H9 (cell line): ENCODE results near the gene ABHD1. TPM values are rescaled to one million over a fixed set of nuclear protein-coding genes. Genes with fewer than 3 reads are reported as not detected.

Experiments used
- DNase-seq: peaks from one replicate; pipeline ENCODE4 v3.0.0-alpha.2; 2017
- H2AFZ ChIP-seq: one replicate; pipeline ENCODE4 v1.6.1; 2013; ENCODE audit warnings: mild to moderate bottlenecking, low read length, control low read depth, moderate library complexity
- H2AK5ac ChIP-seq: 2 replicates; pipeline ENCODE4 v1.6.1; 2013; ENCODE audit warnings: low read length, control low read depth, mixed read lengths; ENCODE audit not compliant: insufficient read length
- H2BK120ac ChIP-seq: one replicate; pipeline ENCODE4 v1.6.1; 2013; ENCODE audit warnings: low read depth, mild to moderate bottlenecking, low read length, control low read depth, inconsistent platforms; ENCODE audit not compliant: poor library complexity, severe bottlenecking
- H2BK12ac ChIP-seq: 2 replicates; pipeline ENCODE4 v1.6.1; 2013; ENCODE audit warnings: low read length, control low read depth, mixed read lengths, low read depth; ENCODE audit not compliant: insufficient read length
- H2BK15ac ChIP-seq: 2 replicates; pipeline ENCODE4 v1.6.1; 2013; ENCODE audit warnings: low read depth, low read length, control low read depth
- H2BK20ac ChIP-seq: one replicate; pipeline ENCODE4 v1.6.1; 2013; ENCODE audit warnings: low read depth, mild to moderate bottlenecking, low read length, control low read depth, inconsistent platforms; ENCODE audit not compliant: poor library complexity, severe bottlenecking
- H2BK5ac ChIP-seq: 2 replicates; pipeline ENCODE4 v1.6.1; 2013; ENCODE audit warnings: low read length, control low read depth, mixed read lengths; ENCODE audit not compliant: insufficient read length
- H3K14ac ChIP-seq: 2 replicates; pipeline ENCODE4 v1.6.1; 2013; ENCODE audit warnings: low read length, control low read depth; ENCODE audit not compliant: insufficient read depth
- H3K18ac ChIP-seq: 2 replicates; pipeline ENCODE4 v1.6.1; 2013; ENCODE audit warnings: low read depth, mild to moderate bottlenecking, mixed read lengths, low read length, control low read depth; ENCODE audit not compliant: insufficient read length
- H3K23ac ChIP-seq: 2 replicates; pipeline ENCODE4 v1.6.1; 2013; ENCODE audit warnings: low read length, control low read depth, mixed read lengths, low read depth; ENCODE audit not compliant: insufficient read length
- H3K23me2 ChIP-seq: 2 replicates; pipeline ENCODE4 v1.6.1; 2013; ENCODE audit warnings: low read depth, mild to moderate bottlenecking, mixed read lengths, low read length, control low read depth; ENCODE audit not compliant: insufficient read length, poor library complexity, severe bottlenecking
- H3K27ac ChIP-seq: 2 replicates; pipeline ENCODE4 v1.5.1; 2013; ENCODE audit warnings: low read length, control low read depth, mixed read lengths, low read depth; ENCODE audit not compliant: insufficient read length
- H3K27me3 ChIP-seq: 2 replicates; pipeline ENCODE4 v1.6.1; 2013; ENCODE audit warnings: low read length, control low read depth, inconsistent platforms; ENCODE audit not compliant: insufficient read depth
- H3K4ac ChIP-seq: 2 replicates; pipeline ENCODE4 v1.6.1; 2013; ENCODE audit warnings: low read depth, mild to moderate bottlenecking, control low read depth, inconsistent platforms, low read length, moderate library complexity
- H3K4me1 ChIP-seq: 2 replicates; pipeline ENCODE4 v1.6.1; 2013; ENCODE audit warnings: low read length, control low read depth, inconsistent platforms; ENCODE audit not compliant: insufficient read depth
- H3K4me2 ChIP-seq: 2 replicates; pipeline ENCODE4 v1.6.1; 2013; ENCODE audit warnings: low read length, control low read depth, mixed read lengths; ENCODE audit not compliant: insufficient read length, insufficient read depth
- H3K56ac ChIP-seq: 2 replicates; pipeline ENCODE4 v1.6.1; 2013; ENCODE audit warnings: low read depth, mild to moderate bottlenecking, mixed read lengths, low read length, control low read depth; ENCODE audit not compliant: insufficient read length
- H3K79me1 ChIP-seq: 2 replicates; pipeline ENCODE4 v1.6.1; 2013; ENCODE audit warnings: low read depth, mild to moderate bottlenecking, moderate library complexity, low read length, control low read depth, inconsistent platforms; ENCODE audit not compliant: insufficient read depth, poor library complexity, severe bottlenecking
- H3K79me2 ChIP-seq: 2 replicates; pipeline ENCODE4 v1.6.1; 2013; ENCODE audit warnings: low read length, control low read depth, inconsistent platforms; ENCODE audit not compliant: insufficient read depth
- H3K9ac ChIP-seq: 2 replicates; pipeline ENCODE4 v1.6.1; 2013; ENCODE audit warnings: low read length, control low read depth, mixed read lengths; ENCODE audit not compliant: insufficient read length; ENCODE audit errors: extremely low read depth
- H3K9me3 ChIP-seq: one replicate; pipeline ENCODE4 v1.6.1; 2013; ENCODE audit warnings: low read depth, low read length, inconsistent platforms; ENCODE audit not compliant: control insufficient read depth
- H3T11ph ChIP-seq: one replicate; pipeline ENCODE4 v1.6.1; 2013; ENCODE audit warnings: mild to moderate bottlenecking, low read length, control low read depth, inconsistent platforms
- H4K20me1 ChIP-seq: one replicate; pipeline ENCODE4 v1.6.1; 2013; ENCODE audit not compliant: control insufficient read depth, insufficient read length, insufficient read depth
- H4K5ac ChIP-seq: 2 replicates; pipeline ENCODE4 v1.6.1; 2013; ENCODE audit warnings: low read depth, mild to moderate bottlenecking, mixed read lengths, low read length, control low read depth; ENCODE audit not compliant: insufficient read length
- H4K8ac ChIP-seq: replicated peaks from 2 replicates; pipeline ENCODE4 v1.6.1; 2013; ENCODE audit warnings: low read length, control low read depth, mixed read lengths, low read depth; ENCODE audit not compliant: insufficient read length
- H4K91ac ChIP-seq: 2 replicates; pipeline ENCODE4 v1.6.1; 2013; ENCODE audit warnings: low read depth, mild to moderate bottlenecking, moderate library complexity, mixed read lengths, low read length, control low read depth; ENCODE audit not compliant: insufficient read length
- H3K27ac Mint-ChIP-seq, 3 experiments: 2 replicates in 2 of 3; 3 replicates in 1 of 3; pipeline ENCODE4 v1.8.0; 2020 to 2021; ENCODE audit warnings: mixed read lengths in 3 of 3, mild to moderate bottlenecking in 1 of 3, moderate library complexity in 1 of 3
- H3K27me3 Mint-ChIP-seq: 2 replicates; pipeline ENCODE4 v1.8.0; 2021; ENCODE audit warnings: low read depth, mild to moderate bottlenecking, moderate library complexity, mixed read lengths
- H3K36me3 Mint-ChIP-seq, 3 experiments: 2 replicates in 2 of 3; 3 replicates in 1 of 3; pipeline ENCODE4 v1.8.0; 2020 to 2021; ENCODE audit warnings: low read depth in 3 of 3, mixed read lengths in 3 of 3; ENCODE audit not compliant: insufficient read depth in 1 of 3
- H3K4me1 Mint-ChIP-seq, 2 experiments: 2 replicates each; pipeline ENCODE4 v1.8.0; 2020; ENCODE audit warnings: mixed read lengths in 2 of 2
- H3K4me3 Mint-ChIP-seq, 2 experiments: 2 replicates in 1 of 2; 3 replicates in 1 of 2; pipeline ENCODE4 v1.8.0; 2020 to 2021; ENCODE audit warnings: mild to moderate bottlenecking in 2 of 2, mixed read lengths in 2 of 2, moderate library complexity in 1 of 2
- H3K9me3 Mint-ChIP-seq, 2 experiments: 2 replicates in 1 of 2; 3 replicates in 1 of 2; pipeline ENCODE4 v1.8.0; 2020; ENCODE audit warnings: mild to moderate bottlenecking in 2 of 2, mixed read lengths in 2 of 2, moderate library complexity in 1 of 2
- CTCF ChIP-seq: fragments of 200-600 bp; sonication (generic); conservative IDR thresholded peaks from 3 replicates; pipeline ENCODE4 v1.8.0; 2021; ENCODE audit warnings: antibody characterized with exemption, mild to moderate bottlenecking
- WGBS: extraction: QIAGEN DNeasy Blood & Tissue Kit; methylation state at CpG from one replicate; pipeline ENCODE4 v1.1.7; 2013; ENCODE audit warnings: missing lambda C conversion rate, low lambda C conversion rate, mixed read lengths; ENCODE audit not compliant: insufficient read length; ENCODE audit errors: extremely low coverage; 5-methylcytosine and 5-hydroxymethylcytosine counted together
- total RNA-seq: library from RNA; stranded (reverse); gene quantifications from 2 replicates; pipeline ENCODE4 v1.2.1, GENCODE V29; 2021

ABHD1 gene
- total RNA-seq, 1 experiment from 2014 or later, result 0.31 TPM

GRCh38 chr2:27179344-27180000 is 55.9 kb downstream of the ABHD1 start:
- Histone ChIP-seq H3K9ac (no peak overlapping the region), H3K18ac (no peak overlapping the region), H3K79me1 (no peaks in the 10 kb centered on the region), H3K9me3 (no peaks in the 10 kb centered on the region), H3K4ac (no peak overlapping the region), H3K56ac (no peak overlapping the region), H2BK20ac (no peak overlapping the region), H2BK5ac (no peak overlapping the region), H4K5ac (no peak overlapping the region), H4K20me1 (no peaks in the 10 kb centered on the region), H2BK15ac (no peak overlapping the region), H3K27ac (no peak overlapping the region), H2AFZ (no peak overlapping the region), H3T11ph (no peak overlapping the region), H3K79me2 (no peaks in the 10 kb centered on the region), H3K23ac (no peak overlapping the region), H3K4me1 (no peaks in the 10 kb centered on the region), H4K91ac (no peak overlapping the region), H3K4me2 (no peak overlapping the region), H3K23me2 (no peaks in the 10 kb centered on the region), H2BK12ac (no peak overlapping the region), H3K14ac (no peak overlapping the region), H3K27me3 (no peaks in the 10 kb centered on the region), H2BK120ac (no peak overlapping the region), H2AK5ac (no peak overlapping the region), H4K8ac (no peak overlapping the region)
- Mint-ChIP-seq H3K36me3 (no peaks in the 10 kb centered on the region), H3K4me3 (no peak overlapping the region), H3K9me3 (no peaks in the 10 kb centered on the region), H3K4me1 (peaks cover 0 to 3% of the 10 kb centered on the region in 2 experiments; a peak in 1 of 4 replicates), H3K27me3 (peaks cover 13% of the 10 kb centered on the region), H3K27ac (no peak overlapping the region)
- no peak for DNase-seq
- TF ChIP-seq CTCF, result no peak
- no CpG with 5 or more reads among the region's 3 CpGs for WGBS

Other genes starting within 250 kb of the ABHD1 start
- gene MAPRE3, start 153.2 kb upstream of the ABHD1 start, total RNA-seq, result 1.9 and 2.0 TPM in 2 replicates
- 53.9 and 55.3 TPM in 2 replicates for gene TMEM214, start 90.8 kb upstream of the ABHD1 start, total RNA-seq
- gene AGBL5, start 72.1 kb upstream of the ABHD1 start, total RNA-seq, result 55.4 and 58.3 TPM in 2 replicates
- gene OST4, start 52.2 kb upstream of the ABHD1 start, total RNA-seq, result 214 and 215 TPM in 2 replicates
- 1.2 and 1.8 TPM in 2 replicates for gene EMILIN1, start 45.2 kb upstream of the ABHD1 start, total RNA-seq
- 12.1 and 12.2 TPM in 2 replicates for gene KHK, start 37.0 kb upstream of the ABHD1 start, total RNA-seq
- 1.4 and 2.1 TPM in 2 replicates for gene CGREF1, start 4.7 kb upstream of the ABHD1 start, total RNA-seq
- gene PREB, start 10.8 kb downstream of the ABHD1 start, total RNA-seq, result 43.6 and 45.6 TPM in 2 replicates
- gene PRR30, start 15.6 kb downstream of the ABHD1 start, total RNA-seq, result not detected in 2 replicates
- not detected in 2 replicates for gene TCF23, start 25.2 kb downstream of the ABHD1 start, total RNA-seq
- gene ATRAID, start 88.2 kb downstream of the ABHD1 start, total RNA-seq, result 106 and 108 TPM in 2 replicates
- 112 and 122 TPM in 2 replicates for gene SLC5A6, start 88.5 kb downstream of the ABHD1 start, total RNA-seq
- gene CAD, start 93.6 kb downstream of the ABHD1 start, total RNA-seq, result 117 and 130 TPM in 2 replicates
- gene SLC30A3, start 139.2 kb downstream of the ABHD1 start, total RNA-seq, result 2.5 and 3.4 TPM in 2 replicates
- 0.37 and 0.44 TPM in 2 replicates for gene DNAJC5G, start 151.6 kb downstream of the ABHD1 start, total RNA-seq
- 4.6 and 5.0 TPM in 2 replicates for gene TRIM54, start 158.6 kb downstream of the ABHD1 start, total RNA-seq
- 0.77 and 1.5 TPM in 2 replicates for gene UCN, start 184.6 kb downstream of the ABHD1 start, total RNA-seq
- gene MPV17, start 199.3 kb downstream of the ABHD1 start, total RNA-seq, result 55.4 and 59.4 TPM in 2 replicates
- 109 TPM in 2 replicates for gene GTF3C2, start 232.9 kb downstream of the ABHD1 start, total RNA-seq
- gene EIF2B4, start 246.5 kb downstream of the ABHD1 start, total RNA-seq, result 62.1 and 67.2 TPM in 2 replicates
- 78.1 and 81.1 TPM in 2 replicates for gene SNX17, start 246.8 kb downstream of the ABHD1 start, total RNA-seq